DMS53 (cell line): ENCODE data around the gene TMEM151A.

Experiments used
- DNase-seq: peaks from one replicate; lab custom pipeline; 2025; lab: John Stamatoyannopoulos, UW

The TMEM151A gene

DNA sequence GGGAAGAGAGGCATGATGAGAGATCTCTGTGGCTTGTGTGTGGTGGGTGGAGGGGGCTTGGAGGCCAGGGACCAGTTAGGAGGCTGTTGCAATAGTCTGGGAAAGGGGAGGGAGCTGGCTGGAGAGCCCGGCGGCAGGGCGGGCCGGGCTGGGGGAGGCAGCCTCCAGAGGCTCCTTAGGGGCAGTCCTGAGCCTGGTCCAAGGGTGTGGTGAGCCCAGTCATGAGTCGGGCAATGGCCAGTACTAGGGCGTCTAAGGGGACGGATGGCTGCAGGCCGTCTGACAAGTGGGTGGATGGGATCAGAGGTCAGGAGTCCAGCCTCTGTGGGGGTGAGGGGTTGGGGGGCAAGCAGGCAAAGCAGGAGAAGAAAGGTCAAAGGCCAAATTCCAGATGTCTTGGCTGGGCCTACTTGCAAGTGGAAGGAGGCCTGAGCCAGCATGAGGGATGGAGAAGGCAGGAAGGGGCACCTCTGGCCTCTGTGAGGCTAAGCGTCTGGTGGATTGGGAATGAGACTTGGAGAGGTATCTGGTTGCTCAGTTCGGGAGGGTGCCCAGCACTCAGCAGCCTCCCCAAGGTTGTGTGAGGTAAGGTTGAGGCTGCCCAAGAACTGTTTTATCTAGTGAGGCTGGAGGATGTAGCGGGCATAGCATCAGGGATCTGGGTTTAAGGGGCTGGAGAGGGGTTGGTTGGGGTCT lies 31.2 kb downstream of the TMEM151A start:
- DNase-seq = no peak

DNA sequence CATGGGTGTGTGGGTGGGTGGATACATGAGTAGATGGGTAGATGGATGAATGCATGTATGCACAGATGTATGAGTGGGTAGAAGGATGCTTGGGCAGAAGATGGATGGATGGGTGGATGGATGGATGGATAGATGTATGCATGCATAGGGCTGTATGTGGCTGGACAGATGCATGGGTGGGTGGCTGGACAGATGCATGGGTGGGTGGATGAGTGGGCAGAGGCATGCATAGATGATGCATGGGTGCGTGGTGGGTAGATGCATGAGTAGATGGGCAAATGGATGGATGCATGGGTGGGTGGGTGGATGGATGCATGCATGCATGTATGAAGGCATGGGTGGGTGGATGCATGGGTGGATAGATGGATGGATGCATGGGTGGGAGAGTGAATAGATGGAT lies 32.0 kb downstream of the TMEM151A start:
- no peak for DNase-seq

DNA sequence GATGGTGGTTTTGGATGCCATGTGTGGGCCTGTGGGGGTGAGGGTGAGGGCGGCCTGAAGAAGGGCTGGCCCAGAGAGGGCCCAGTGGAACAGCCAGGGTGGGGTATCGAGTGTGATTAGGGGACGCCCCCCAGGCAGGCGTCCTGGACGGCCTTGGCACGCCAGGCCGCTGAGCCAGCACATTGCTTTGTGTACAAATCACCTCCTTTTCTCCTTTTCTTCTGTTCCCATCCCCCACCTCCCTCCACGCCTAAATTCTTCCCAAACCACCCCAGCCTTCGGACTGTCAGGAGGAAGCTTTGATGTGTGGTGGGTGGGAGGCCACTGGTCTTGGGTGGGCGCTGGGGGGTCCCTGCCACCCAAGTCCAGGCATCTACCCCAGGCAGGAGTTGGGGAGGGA lies 33.0 kb downstream of the TMEM151A start:
- no peak for DNase-seq

DNA sequence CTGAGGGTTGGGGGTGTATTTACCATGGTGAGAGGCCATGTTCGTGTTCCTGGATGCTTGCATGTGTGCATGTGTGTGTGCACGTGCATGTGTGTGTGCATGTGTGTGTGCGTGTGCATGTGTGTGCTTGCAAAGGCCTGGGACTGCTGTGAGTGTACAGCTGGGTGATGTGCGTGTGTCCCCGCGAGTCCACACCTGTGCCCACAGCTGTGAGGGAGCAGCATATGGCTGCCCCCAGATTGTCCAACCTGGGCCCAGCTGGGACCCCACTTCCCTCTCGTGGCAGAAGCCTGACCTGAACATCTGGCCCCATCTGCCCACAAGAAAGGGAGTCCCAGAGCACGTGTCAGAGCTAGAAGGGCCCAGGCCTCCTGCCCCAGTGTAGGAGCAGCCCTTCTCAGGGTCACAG lies 33.6 kb downstream of the TMEM151A start:
- no peak for DNase-seq

DNA sequence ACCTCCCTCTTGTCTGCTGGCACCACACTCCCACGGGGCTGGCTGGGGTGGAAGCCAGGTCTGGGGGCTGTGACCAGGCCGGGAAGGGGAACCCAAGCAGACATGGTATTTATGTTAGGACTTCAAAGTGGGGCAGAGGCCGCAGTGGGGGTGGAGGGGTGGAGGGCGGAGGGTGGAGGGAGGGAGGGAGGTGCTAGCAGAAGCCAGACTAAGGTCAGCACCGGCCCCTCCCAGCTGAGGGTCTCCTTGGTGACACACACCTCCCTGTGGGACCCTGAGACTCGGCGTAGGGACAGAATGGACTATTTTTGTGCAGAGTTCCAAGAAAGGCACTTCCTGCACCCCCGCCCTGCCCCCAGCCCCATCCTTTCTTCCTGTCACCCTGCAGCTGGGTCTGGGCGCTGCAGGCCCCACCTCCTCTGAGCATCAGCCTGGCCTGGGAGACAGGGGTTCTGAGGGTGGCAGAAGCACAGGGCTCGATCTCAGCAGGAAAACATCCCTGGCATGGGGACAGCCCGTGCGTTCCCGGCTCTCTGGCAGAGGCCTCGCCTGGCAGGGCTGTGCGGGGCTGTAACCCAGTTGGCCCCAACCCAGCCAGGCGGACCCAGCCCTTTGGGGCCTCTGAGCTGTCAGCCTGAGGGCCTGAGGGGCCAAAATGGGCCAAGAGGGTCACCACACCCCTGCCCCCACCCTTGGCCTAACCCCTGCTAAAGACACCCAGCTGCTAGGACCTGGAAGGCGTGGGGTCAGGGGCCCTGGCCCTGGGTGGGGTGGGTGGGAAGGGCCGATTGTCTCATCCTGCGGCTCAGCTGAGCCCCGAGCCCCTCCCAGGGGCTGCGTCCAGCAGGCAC lies 34.8 kb downstream of the TMEM151A start:
- DNase-seq = no peak

DNA sequence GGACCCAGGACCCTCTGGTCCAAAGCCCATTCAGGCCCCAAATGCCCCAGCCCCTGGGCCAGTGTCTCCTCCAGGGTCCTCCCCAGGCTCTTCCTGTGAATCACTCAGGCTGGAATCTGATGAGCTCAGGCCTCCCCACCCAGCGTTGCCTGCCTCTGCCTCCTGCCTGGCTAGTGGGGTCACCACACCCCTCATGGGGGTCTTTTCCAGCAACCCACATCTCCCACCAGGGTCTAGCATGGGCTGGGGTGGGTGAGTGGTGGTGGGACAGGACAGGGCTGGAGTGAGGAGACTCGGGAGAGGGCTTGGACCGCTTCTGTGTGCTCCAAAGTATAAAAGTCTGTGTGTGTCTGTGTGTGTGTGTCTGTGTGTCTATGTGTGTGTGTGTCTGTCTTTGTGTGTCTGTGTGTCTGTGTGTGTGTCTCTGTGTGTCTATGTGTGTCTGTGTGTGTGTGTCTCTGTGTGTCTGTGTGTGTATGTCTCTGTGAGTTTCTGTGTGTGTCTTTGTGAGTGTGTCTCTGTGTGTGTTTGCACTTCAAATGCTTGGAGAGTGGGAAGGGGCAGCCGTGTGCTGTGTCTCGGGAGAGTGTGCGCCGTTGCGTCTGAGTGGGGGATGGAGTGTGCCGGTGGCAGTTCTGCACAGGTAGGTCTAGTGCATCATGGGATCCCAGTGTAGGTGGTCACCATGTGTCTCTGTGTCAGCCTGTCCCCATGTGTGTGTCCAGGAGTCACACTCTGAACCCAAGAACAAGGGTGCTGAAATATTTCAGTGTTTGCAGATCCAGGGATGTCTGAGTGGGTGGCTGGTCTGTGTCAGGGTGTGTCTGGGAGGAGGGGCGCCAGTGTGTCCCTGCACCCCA lies 35.7 kb downstream of the TMEM151A start:
- no peak for DNase-seq

DNA sequence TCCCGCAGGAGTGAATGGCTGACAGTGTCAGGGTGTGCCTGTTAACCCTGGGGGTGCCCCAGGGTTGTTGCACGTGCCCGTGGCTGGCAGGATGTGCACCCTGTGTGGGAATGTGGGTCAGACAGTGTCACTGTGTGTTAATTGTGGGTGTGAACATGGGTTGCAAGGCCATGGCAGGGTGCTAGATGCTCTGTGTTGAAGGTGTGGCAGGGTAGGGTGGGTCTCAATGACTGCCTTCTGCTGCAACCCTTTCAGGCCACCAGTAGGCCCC lies 36.3 kb downstream of the TMEM151A start:
- no peak for DNase-seq

DNA sequence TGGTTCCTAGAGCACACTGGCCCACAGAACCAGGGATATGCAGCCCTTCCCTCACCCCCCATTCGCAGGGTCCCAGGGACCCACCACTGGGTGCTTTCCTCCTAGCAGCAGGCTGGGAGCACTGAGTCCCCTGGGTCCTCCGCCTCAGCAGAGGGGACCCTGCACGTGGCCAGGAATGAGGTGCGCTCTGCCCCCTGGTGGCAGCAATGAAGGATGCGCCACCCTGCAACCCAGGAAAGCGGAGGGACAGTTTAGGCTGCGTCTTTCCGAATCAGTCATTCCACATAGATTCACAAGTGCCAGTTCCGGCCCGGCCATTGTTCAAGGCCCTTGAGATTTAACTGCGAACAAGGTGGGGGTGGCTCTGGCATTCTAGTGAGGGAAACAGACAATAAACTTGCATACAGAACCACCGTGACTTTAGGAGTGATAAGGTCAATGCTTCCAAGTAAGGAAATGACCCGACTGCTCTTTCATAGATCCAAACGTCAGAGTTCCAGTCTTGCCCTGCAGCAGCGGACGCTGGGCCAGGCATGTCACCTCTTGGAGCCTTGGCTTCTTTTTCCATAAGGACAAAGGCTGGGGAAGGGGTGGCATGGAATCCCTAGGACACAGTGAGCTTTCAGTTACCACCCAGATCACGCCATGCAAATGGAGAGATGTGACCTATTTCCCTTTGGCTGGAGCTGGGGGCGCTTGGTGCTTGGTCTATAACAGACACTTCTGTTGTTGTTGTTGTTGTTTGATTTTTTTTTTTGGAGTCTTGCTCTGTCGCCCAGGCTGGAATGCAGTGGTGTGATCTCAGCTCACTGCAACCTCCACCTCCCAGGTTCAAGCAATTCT lies 36.8 kb downstream of the TMEM151A start:
- DNase-seq = peak; percentile 90

DNA sequence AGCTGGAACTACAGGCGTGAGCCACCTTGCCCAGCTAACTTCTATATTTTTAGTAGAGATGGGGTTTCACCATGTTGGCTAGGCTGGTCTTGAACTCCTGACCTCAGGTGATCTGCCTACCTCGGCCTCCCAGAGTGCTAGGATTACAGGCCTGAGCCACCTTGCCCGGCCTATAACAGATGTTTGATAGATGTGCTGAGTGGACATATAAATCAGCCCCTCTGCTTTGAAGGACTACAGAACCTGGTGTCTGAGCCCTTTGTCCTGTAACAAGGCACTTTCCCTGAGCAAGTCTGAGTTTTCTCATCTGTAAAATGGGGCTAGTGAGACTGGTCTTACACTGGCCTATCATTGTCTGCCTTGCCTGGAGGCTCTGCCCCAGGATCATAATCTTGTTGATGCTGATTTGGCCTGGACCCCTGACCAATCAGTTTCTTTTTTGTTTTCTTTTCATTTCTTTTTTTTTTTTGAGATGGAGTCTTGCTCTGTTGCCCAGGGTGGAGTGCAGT lies 37.5 kb downstream of the TMEM151A start:
- no peak for DNase-seq

DNA sequence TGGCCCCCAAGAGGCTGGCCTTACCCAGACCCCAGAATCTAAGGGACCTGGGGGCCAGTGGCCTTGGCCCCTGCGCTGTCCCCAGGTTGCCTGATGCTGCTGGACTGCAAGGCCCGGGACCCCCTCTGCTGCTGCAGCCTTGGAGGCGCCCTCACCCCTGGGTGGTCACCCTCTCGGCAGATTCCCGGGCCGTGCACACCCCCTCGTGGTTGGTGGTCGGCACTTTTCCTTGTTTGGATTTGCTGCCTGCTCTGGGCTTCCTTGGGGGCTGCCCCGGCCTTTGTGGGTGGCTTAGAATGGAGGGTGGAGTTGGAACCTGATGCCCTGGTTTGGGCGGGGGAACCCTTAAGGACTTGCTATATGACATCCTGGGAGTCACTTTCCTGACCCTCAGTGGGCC lies 39.2 kb downstream of the TMEM151A start:
- no peak for DNase-seq

DNA sequence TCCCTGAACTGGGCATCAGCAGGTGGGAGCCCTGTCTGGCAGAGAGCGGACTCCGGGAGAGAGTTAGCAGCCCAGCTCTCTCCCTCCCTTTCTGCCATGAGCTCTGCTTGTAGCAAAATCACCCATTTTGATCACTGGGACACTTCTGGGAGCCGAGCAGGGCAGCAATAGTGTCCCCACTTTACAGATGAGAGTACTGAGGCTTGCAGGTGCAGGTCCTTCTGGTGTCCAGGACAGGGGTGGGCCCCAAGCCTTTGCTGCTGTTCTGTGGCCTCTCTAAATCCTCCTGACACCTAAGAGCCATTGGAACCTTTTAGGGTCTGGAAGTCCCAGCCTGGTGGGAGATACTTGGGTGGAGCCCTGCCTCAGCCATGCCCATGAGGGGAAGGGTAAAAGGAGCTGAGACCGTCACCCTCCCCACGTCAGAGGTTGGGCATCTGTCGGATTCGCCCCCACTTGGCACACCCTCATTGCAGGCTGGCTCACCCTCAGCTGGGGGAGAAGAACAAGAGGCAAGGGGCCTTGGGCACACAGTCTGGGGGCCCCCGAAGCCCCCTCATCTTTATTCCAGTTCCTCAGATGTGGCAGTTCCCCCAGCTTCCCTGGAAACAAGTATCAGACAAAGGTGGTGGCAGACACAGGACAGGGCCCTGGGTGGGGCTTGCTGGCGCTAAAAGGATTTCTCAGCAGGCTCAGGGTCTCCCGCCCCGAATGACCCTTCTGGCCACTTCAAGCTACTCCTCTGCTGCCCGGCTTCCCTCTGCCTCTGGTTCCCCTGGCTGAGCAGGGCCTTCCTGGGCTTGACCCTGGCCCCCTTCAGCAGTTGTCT lies 40.1 kb downstream of the TMEM151A start:
- no peak for DNase-seq

DNA sequence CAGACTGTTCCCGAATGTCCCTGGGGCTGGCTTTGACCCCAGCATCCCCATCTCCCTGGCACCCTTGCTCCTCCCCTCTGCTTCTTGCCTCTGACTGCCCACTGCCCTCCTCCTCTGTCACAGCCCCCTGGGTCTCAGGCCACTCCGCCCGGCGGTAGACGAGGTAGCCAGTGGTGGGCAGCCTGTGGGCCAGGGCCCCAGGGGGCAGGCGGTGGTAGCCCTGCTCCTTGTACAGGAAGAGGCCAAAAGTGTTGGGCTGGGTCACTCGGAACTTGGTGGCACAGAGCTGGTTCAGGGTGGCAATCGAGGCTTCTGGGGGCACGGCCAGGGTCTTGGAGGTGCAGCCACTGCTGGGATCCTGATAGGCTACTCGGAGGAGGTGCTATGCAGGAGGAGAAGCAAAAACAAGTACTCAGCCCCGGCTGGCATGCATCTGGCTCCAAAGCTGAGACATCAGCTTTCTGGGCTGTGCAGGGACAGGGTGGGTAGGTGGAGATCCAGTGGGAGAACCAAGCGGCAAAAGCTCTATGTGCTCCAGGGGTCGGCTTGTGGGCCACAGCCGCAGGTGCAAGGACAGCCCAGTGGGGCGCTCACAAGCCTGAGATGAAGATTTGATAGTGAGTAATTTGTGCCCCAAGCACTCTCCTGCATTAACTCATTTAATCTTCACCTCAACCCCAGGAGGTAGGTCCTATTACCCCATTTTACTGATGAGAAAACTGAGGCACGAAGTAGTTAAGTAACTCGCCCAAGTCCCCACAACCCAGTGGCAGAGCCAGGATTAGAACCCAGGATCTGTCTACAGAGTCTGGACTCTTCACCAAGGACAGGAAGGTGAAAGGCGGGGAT lies 40.9 kb downstream of the TMEM151A start:
- no peak for DNase-seq

DNA sequence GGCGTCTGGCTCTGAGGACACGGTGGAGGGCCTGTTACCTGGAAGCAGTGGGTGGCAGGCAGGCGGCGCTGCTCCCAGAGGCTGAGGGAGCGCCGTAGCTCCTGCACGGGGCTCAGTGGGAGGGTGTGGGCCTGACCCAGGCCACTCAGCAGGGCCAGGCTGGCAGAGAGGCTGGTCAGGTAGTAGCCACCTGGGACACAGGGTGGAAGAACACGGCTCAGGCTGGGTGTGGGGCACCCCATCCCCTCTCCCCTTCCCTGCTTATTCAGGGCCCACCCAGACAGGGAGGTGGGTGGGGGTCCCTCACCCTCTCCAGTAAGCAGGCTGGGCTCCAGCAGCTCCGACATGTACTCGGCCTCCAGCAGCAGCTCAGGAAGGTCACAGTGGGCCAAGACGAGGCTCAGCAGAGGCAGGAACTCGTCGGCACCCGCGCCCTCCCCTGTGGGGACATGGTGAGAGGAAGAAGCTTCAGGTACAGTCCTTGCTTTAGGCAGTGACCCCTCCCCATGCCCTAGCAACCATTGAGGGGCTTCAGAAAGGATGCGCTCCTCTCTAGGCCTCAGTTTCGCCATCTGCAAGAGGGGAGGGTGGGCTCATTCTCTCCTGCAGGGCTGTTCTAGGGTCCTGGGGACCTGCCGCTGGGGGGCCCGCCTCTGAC lies 41.7 kb downstream of the TMEM151A start:
- DNase-seq = no peak

DNA sequence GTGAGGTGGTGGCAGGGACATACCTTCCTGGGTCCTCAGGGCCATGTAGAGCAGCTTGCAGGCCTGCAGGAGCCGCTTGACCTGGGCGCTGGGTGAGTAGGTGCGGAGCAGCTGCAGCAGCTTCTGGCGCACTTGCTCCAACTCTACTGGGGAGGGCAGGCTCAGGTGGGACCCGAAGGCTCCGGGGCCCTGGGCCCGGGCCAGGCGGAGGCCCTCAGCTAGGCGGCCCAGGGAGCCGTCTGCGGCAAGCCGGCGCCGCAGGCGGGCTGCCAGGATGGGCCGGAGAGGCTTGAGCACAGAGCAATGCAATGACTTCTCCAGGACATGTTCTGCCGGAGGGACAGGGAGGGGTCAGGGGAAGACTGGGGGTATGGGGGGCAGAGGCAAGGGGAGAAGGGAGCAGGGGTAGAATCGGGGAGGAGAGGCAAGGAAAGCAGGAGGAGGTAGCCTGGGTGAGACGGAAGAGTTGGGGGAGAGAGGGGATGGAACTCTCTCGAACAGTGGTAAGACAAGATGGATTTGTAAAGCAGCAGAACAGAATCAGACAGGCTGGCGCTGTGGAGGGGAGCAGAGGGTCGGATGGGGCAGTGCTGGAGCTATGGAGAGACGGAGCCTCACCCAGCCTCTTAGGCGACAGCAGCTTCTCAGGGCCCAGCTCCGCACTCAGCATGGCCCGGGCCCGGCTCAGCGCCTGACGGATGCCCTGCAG lies 42.4 kb downstream of the TMEM151A start:
- DNase-seq = no peak

DNA sequence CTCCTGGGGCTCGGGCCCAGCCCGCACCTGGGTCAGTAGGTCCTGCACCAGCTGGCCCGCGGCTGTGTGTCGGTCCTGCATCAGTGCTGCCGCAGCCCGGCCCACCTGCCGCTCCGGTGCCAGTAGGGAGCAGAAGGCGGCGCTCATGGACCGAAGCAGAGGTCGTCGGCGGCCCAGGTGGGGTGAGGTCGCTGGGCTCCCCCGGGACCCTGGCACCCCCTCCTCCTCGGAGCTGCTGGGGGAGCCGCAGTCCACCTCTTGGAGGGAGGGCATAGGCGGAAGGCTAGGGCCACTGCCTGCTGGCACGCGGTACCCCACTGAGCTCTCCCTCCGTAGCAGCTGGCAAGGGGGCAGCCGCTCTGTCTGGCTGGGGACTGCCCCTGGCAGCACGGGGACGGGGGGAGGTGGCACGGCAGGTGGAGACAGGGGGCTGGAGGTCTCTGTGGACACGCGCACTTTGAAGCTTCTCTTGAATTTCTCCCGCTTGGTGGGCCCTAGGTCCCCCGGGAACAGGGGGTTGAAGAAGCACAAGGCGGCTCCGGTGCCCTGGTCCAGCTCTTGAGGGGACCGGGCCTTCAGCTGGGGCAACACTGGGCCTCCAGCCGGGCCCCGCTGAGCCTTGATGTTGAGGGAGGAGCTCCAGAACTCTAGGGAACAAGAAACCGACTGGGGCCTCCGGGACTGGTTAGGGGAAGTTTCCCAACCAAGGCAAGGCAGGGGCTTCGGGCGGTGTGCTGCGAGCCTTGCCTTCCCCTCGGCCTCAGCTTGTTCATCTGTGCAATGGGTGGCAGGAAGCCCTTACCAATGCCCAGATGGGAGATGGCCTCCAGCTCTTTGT lies 43.1 kb downstream of the TMEM151A start:
- DNase-seq = no peak

DNA sequence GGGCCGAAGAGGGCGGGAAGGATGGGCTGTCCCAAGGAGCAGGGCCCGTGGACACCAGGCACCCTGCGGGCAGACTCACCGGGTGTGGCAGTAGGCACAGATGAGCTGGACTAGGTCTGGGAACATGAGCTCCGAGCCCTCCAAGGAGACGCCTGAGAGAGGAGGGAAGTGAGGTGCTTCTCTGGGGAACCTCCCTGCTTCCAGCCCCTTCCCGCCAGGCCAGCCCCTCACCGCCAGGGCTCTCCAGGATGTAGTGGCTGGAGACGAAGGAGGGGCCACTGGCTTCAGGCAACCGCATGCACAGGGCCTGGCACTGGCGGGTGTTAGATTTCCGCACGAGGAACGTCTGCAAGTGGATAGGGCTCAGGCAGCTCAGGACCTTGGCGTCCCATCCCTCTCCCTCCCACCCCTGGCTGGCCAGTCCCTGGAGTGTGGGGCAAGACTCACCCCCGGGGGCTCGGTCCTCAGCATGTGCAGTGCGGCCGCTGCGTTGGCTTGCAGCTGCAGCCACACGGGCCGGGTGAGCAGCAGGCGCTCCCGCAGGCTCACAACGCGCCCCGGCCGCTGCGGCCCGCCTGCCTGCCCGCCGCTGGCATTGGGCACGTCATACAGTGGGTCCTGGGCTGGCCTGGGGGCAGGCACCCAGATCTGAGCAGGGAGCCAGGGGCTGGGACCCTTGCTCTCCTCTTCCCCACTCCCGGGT lies 44.0 kb downstream of the TMEM151A start:
- DNase-seq = peak; percentile 79
